ENCODE measurements around the gene TBC1D25.

Gene TBC1D25

DNA sequence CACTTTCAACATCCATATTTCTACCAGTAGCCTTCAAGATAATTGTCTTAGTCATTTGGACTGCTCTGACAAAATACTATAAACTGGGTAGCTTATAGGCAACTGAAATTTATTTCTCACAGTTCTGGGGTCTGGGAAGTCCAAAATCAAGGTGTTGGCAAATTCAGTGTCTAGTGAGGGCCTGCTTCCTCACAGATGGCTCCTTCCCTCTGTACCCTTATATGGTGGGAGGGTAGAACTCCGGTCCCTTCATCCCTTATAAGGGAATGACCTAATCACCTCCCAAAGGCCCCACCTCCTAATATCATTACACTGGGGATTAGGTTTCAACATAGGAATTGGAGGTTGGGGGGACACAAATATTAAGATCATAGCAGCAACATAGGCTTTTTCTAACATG is 7.4 kb upstream of the TBC1D25 start:
- H3K4ac ChIP-seq (ENCODE audit: low read depth, low read length): no peak overlapping the region
- no peaks in the 10 kb centered on the region for H3K9me3 ChIP-seq (ENCODE audit: insufficient read depth, low read depth, low read length)
- no peak for DNase-seq
- H2AK5ac ChIP-seq (ENCODE audit: low read length): no peak overlapping the region
- no peaks in the 10 kb centered on the region for H3K4me1 ChIP-seq (ENCODE audit: control insufficient read depth in 1 of 2, insufficient read depth in 2 of 2, low read length in 2 of 2)
- H3K79me1 ChIP-seq (ENCODE audit: low read length): no peaks in the 10 kb centered on the region
- WGBS (ENCODE audit: extremely low coverage, insufficient coverage, insufficient read length): no CpG with 5 or more reads among the region's 1 CpG
- H3K79me2 ChIP-seq (ENCODE audit: control insufficient read depth, insufficient read depth, low read length, poor library complexity): no peaks in the 10 kb centered on the region
- H3K4me3 ChIP-seq (ENCODE audit: low read depth, low read length): no peak overlapping the region
- H4K12ac ChIP-seq (ENCODE audit: low read depth, low read length): no peak overlapping the region
- H3K36me3 ChIP-seq (ENCODE audit: control insufficient read depth in 1 of 2, insufficient read depth in 2 of 2, low read length in 2 of 2): peaks cover 17% of the 10 kb centered on the region in 2 experiments
- H3K14ac ChIP-seq (ENCODE audit: low read length): no peak overlapping the region
- H3K18ac ChIP-seq (ENCODE audit: low read length): no peak overlapping the region
- H2BK12ac ChIP-seq (ENCODE audit: low read length): no peak overlapping the region
- no peak overlapping the region for H2AFZ ChIP-seq (ENCODE audit: insufficient read depth, low read length, poor library complexity)
- H4K8ac ChIP-seq (ENCODE audit: low read depth, low read length): no peak overlapping the region
- no peak overlapping the region for H2BK120ac ChIP-seq (ENCODE audit: insufficient read depth, low read length, poor library complexity)
- H3K9ac ChIP-seq (ENCODE audit: low read length): no peak overlapping the region
- no peak overlapping the region for H3K27ac ChIP-seq (ENCODE audit: low read depth, low read length)
- no peak overlapping the region for H3K23ac ChIP-seq (ENCODE audit: low read length)
- H3K27me3 ChIP-seq (ENCODE audit: insufficient read depth, low read length): no peaks in the 10 kb centered on the region
- no peak overlapping the region for H2BK5ac ChIP-seq (ENCODE audit: low read depth, low read length, poor library complexity)
- H4K91ac ChIP-seq (ENCODE audit: low read depth, low read length): no peak overlapping the region
- no peak overlapping the region for H3K4me2 ChIP-seq (ENCODE audit: low read length)

DNA sequence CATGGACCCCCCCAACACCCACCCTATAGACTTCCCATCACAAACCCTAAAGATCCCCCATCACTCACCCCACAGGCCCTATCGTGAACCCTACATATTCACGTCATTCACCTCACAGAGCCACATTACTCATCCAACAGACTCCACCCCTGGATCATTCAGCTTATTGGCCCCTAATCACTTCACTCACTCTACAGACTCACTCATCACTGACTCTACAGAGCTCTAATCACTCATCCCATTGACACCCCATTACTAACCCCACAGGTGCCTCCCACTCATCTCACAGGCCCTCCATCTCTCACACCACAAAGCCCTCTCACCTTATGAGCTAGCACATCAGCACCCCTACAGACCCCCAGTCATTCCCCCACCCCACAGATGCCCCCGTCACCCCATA is 6.3 kb upstream of the TBC1D25 start:
- WGBS (ENCODE audit: extremely low coverage, insufficient coverage, insufficient read length): no CpG with 5 or more reads among the region's 3 CpGs
- no peaks in the 10 kb centered on the region for H3K9me3 ChIP-seq (ENCODE audit: insufficient read depth, low read depth, low read length)

DNA sequence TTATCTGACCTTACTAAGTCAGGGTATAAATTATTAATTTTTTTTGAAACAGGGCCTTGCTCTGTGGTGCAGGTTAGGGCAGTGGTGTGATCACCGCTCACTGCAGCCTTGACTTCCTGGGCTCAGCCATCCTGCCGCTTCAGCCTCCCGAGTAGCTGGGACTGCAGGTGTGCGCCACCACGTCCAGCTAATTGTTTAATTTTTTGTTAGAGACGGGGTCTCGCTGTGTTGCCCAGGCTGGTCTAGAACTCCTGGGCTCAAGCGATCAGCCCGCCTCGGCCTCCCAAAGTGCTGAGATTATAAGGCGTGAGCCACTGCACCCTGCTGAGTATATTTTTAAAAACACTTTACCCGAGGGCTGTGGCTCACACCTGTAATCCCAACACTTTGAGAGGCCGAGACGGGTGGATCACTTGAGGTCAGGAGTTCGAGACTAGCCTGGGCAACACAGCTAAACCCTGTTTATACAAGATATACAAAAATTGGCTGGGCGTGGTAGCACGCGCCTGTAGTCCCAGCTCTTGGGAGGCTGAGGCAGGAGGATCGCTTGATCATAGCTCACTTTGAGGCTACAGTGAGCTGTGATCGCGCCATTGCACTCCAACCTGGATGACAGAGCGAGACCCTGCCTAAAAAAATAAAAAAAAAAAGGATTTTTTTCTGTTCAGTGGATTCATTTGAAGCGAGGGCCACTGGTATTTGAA is 721 bp upstream of the TBC1D25 start:
- no peak overlapping the region for H2AFZ ChIP-seq (ENCODE audit: insufficient read depth, low read length, poor library complexity)
- H3K23ac ChIP-seq (ENCODE audit: low read length): no peak overlapping the region
- H3K14ac ChIP-seq (ENCODE audit: low read length): no peak overlapping the region
- H2AK5ac ChIP-seq (ENCODE audit: low read length): no peak overlapping the region
- peaks cover 2 to 8% of the 10 kb centered on the region in 2 experiments for H3K36me3 ChIP-seq (ENCODE audit: control insufficient read depth in 1 of 2, insufficient read depth in 2 of 2, low read length in 2 of 2)
- peak overlapping the region; percentile 84 for H4K91ac ChIP-seq (ENCODE audit: low read depth, low read length)
- H3K4me3 ChIP-seq (ENCODE audit: low read depth, low read length): no peak overlapping the region
- DNase-seq: no peak
- H3K9me3 ChIP-seq (ENCODE audit: insufficient read depth, low read depth, low read length): no peaks in the 10 kb centered on the region
- peak overlapping the region; percentile 47 for H3K27ac ChIP-seq (ENCODE audit: low read depth, low read length)
- peaks cover 3 to 5% of the 10 kb centered on the region in 2 experiments for H3K4me1 ChIP-seq (ENCODE audit: control insufficient read depth in 1 of 2, insufficient read depth in 2 of 2, low read length in 2 of 2)
- H3K4me2 ChIP-seq (ENCODE audit: low read length): peak overlapping the region; percentile 16
- H2BK12ac ChIP-seq (ENCODE audit: low read length): no peak overlapping the region
- no CpG with 5 or more reads among the region's 23 CpGs for WGBS (ENCODE audit: extremely low coverage, insufficient coverage, insufficient read length)
- H2BK5ac ChIP-seq (ENCODE audit: low read depth, low read length, poor library complexity): peak overlapping the region; percentile 46
- no peak overlapping the region for H4K12ac ChIP-seq (ENCODE audit: low read depth, low read length)
- no peak overlapping the region for H3K4ac ChIP-seq (ENCODE audit: low read depth, low read length)
- H3K79me2 ChIP-seq (ENCODE audit: control insufficient read depth, insufficient read depth, low read length, poor library complexity): no peaks in the 10 kb centered on the region
- H4K8ac ChIP-seq (ENCODE audit: low read depth, low read length): peak overlapping the region; percentile 90
- H3K9ac ChIP-seq (ENCODE audit: low read length): no peak overlapping the region
- no peaks in the 10 kb centered on the region for H3K27me3 ChIP-seq (ENCODE audit: insufficient read depth, low read length)
- H2BK120ac ChIP-seq (ENCODE audit: insufficient read depth, low read length, poor library complexity): peak overlapping the region; percentile 62
- peaks cover 4% of the 10 kb centered on the region for H3K79me1 ChIP-seq (ENCODE audit: low read length)
- no peak overlapping the region for H3K18ac ChIP-seq (ENCODE audit: low read length)

More for the DNA sequence above, 6.3 kb upstream of the TBC1D25 start:
- Histone ChIP-seq H3K27ac (ENCODE audit: low read depth, low read length) (no peak overlapping the region), H2AK5ac (ENCODE audit: low read length) (no peak overlapping the region), H3K23ac (ENCODE audit: low read length) (no peak overlapping the region), H3K14ac (ENCODE audit: low read length) (no peak overlapping the region), H3K4me3 (ENCODE audit: low read depth, low read length) (no peak overlapping the region), H4K8ac (ENCODE audit: low read depth, low read length) (no peak overlapping the region), H3K9ac (ENCODE audit: low read length) (no peak overlapping the region), H2AFZ (ENCODE audit: insufficient read depth, low read length, poor library complexity) (no peak overlapping the region), H3K79me1 (ENCODE audit: low read length) (no peaks in the 10 kb centered on the region), H2BK120ac (ENCODE audit: insufficient read depth, low read length, poor library complexity) (no peak overlapping the region), H3K4ac (ENCODE audit: low read depth, low read length) (no peak overlapping the region), H4K12ac (ENCODE audit: low read depth, low read length) (no peak overlapping the region), H4K91ac (ENCODE audit: low read depth, low read length) (no peak overlapping the region), H3K4me1 (ENCODE audit: control insufficient read depth in 1 of 2, insufficient read depth in 2 of 2, low read length in 2 of 2) (no peaks in the 10 kb centered on the region), H2BK12ac (ENCODE audit: low read length) (no peak overlapping the region), H3K27me3 (ENCODE audit: insufficient read depth, low read length) (no peaks in the 10 kb centered on the region), H3K36me3 (ENCODE audit: control insufficient read depth in 1 of 2, insufficient read depth in 2 of 2, low read length in 2 of 2) (peaks cover 8 to 10% of the 10 kb centered on the region in 2 experiments), H3K4me2 (ENCODE audit: low read length) (no peak overlapping the region), H3K18ac (ENCODE audit: low read length) (no peak overlapping the region), H3K79me2 (ENCODE audit: control insufficient read depth, insufficient read depth, low read length, poor library complexity) (no peaks in the 10 kb centered on the region), H2BK5ac (ENCODE audit: low read depth, low read length, poor library complexity) (no peak overlapping the region)
- no peak for DNase-seq

DNA sequence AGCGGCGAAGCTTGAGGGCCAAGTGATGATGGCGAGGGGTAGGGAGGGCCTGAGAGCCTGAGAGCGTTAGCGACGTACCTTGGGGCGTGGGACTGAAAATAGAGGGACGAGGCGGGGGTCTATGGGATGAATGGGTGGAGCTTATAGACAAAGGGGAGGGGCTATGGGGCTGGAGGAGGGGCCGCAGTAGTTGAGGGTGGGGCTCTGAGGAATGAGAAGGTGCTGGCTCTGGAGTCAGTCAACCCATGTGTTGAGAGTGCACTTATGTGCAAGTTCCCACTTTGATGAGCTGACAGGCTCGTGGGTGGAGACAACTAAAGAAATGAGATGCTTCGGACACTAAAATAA is 488 bp downstream of the TBC1D25 start:
- Histone ChIP-seq H2AFZ (ENCODE audit: insufficient read depth, low read length, poor library complexity) (no peak overlapping the region), H2BK5ac (ENCODE audit: low read depth, low read length, poor library complexity) (no peak overlapping the region), H2BK12ac (ENCODE audit: low read length) (no peak overlapping the region), H3K18ac (ENCODE audit: low read length) (peak overlapping the region; percentile 78), H3K4ac (ENCODE audit: low read depth, low read length) (no peak overlapping the region), H3K79me2 (ENCODE audit: control insufficient read depth, insufficient read depth, low read length, poor library complexity) (no peaks in the 10 kb centered on the region), H4K12ac (ENCODE audit: low read depth, low read length) (peak overlapping the region; percentile 49), H3K27me3 (ENCODE audit: insufficient read depth, low read length) (no peaks in the 10 kb centered on the region), H3K4me1 (ENCODE audit: control insufficient read depth in 1 of 2, insufficient read depth in 2 of 2, low read length in 2 of 2) (peaks cover 3 to 5% of the 10 kb centered on the region in 2 experiments), H3K79me1 (ENCODE audit: low read length) (peaks cover 4% of the 10 kb centered on the region), H3K4me3 (ENCODE audit: low read depth, low read length) (peak overlapping the region; percentile 79), H3K27ac (ENCODE audit: low read depth, low read length) (peak overlapping the region; percentile 5), H3K9me3 (ENCODE audit: insufficient read depth, low read depth, low read length) (no peaks in the 10 kb centered on the region), H4K91ac (ENCODE audit: low read depth, low read length) (peak overlapping the region; percentile 33), H3K9ac (ENCODE audit: low read length) (no peak overlapping the region), H3K14ac (ENCODE audit: low read length) (peak overlapping the region; percentile 66), H2BK120ac (ENCODE audit: insufficient read depth, low read length, poor library complexity) (peak overlapping the region; percentile 26), H4K8ac (ENCODE audit: low read depth, low read length) (peak overlapping the region; percentile 51), H2AK5ac (ENCODE audit: low read length) (no peak overlapping the region), H3K36me3 (ENCODE audit: control insufficient read depth in 1 of 2, insufficient read depth in 2 of 2, low read length in 2 of 2) (peaks cover 7 to 12% of the 10 kb centered on the region in 2 experiments), H3K23ac (ENCODE audit: low read length) (no peak overlapping the region), H3K4me2 (ENCODE audit: low read length) (peak overlapping the region; percentile 65)
- DNase-seq: no peak
- no CpG with 5 or more reads among the region's 12 CpGs for WGBS (ENCODE audit: extremely low coverage, insufficient coverage, insufficient read length)
